Germinal center (tissue), 1 donor: ENCODE data around the gene PSMD7.
"Not testable (repeated sequence)": the region's sequence is repeated elsewhere in the genome, so short reads cannot be mapped to it uniquely, and the experiment has no call there.

Experiments
- DNase-seq: peaks from one replicate; pipeline ENCODE4 v3.0.0; 2012; ENCODE audit warnings: mixed read lengths, low spot score

Gene PSMD7

GRCh38 chr16:74297145-74297665, 591 bp downstream of the PSMD7 start:
- peak; percentile 31 for DNase-seq

- DNase-seq: no peak
These were observed 1.5 kb downstream of the PSMD7 start for GRCh38 chr16:74298104-74298503.

GRCh38 chr16:74302341-74302740, 5.7 kb downstream of the PSMD7 start:
- no peak for DNase-seq

DNA sequence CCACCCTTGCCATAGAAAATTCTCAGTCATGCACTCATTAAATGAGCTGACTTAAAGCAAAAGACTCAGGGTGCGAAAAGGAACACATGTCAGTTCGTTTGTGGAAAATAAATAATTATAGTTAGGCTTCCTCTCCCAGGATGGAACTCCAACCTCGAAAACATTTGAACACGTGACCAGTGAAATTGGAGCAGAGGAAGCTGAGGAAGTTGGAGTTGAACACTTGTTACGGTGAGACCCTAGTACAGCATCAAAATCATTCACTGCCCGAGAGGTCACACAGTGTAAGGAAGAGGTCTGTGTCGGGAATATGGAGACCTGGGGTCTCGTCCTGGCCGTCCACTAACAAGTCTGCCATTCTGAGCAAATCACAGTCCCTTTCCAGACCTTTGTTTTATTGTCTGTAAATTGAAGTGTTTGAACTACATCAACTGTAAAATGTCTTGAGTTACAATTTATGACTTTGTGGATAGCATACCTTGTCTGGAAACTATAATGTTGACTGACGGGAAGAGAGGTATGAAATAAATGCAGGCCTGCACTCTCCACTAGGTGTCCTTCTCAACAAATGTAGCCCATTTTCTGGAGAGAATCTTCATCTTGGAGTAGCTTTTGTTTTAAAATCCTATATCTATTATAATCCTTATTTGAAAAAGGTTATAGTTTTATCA, 7.7 kb downstream of the PSMD7 start:
- DNase-seq: no peak

- no peak for DNase-seq
These were observed 8.2 kb downstream of the PSMD7 start for GRCh38 chr16:74304835-74305176.

GRCh38 chr16:74305281-74305680, 8.7 kb downstream of the PSMD7 start:
- DNase-seq: no peak

GRCh38 chr16:74305978-74306784, 9.6 kb downstream of the PSMD7 start:
- DNase-seq: no peak

GRCh38 chr16:74307383-74307782, 10.8 kb downstream of the PSMD7 start:
- DNase-seq: no peak

GRCh38 chr16:74309789-74310781, 13.5 kb downstream of the PSMD7 start:
- peak; percentile 43 for DNase-seq

- DNase-seq: no peak
These were observed 18.4 kb downstream of the PSMD7 start for GRCh38 chr16:74315059-74315458.

DNA sequence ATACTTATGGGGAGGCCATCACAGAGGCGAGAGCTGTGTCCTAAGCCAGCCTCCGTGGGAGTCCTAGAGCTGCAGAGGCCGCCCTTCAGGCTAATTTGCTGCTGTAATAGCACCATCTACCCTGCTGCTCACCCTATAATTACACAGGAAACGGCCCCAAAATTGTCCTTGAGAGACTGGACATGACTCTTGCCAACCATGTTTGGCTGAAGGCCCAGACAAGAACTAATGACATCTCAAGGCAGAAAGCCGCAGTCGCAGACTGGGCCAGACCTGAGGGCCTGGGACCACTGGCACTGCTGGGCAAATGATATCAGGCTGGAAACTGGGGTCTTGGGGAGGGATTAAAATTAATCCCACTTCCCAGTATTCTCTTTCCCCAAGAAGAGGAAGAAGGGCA, 24.1 kb downstream of the PSMD7 start:
- DNase-seq: no peak

DNA sequence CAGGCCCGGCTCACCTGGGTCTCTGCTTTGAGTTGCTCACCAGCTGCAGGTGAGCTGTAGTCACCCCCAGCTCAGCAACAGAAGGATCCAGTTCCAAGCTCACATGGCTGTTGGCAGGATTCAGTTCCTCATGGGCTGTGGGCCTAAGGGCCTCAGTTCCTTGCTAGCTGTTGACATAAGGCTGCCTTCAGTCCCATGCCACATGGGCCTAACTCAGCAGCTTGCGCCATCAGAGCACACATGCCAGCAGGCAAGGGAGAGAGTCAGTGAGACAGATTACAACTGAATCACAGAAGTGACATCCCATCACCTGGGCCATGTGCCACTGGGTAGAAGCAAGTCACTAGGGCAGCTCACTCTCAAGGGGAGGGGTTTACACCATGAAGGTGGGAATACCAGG, 24.7 kb downstream of the PSMD7 start:
- no peak for DNase-seq

GRCh38 chr16:74322301-74322710, 25.7 kb downstream of the PSMD7 start:
- DNase-seq: no peak

GRCh38 chr16:74324777-74325176, 28.2 kb downstream of the PSMD7 start:
- not testable (repeated sequence) for DNase-seq

GRCh38 chr16:74325641-74326040, 29.0 kb downstream of the PSMD7 start:
- DNase-seq: no peak

DNA sequence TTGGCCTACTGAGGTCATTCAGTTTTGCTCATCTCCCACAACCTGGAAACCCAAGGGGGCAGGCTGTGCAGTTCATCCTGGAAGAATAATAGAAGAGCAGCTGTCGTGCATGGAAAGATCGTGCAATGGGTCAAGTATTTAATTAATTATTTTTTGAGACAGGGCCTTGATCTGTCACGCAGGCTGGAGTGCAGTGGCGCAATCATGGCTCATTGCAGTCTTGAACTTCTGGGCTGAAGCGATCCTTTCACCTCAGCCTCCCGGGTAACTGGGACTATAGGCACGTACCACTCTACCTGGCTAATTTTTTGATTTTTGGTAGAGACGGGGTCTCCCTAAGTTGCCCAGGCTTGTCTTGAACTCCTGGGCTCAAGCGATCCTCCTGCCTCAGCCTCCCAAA, 31.7 kb downstream of the PSMD7 start:
- not testable (repeated sequence) for DNase-seq

DNA sequence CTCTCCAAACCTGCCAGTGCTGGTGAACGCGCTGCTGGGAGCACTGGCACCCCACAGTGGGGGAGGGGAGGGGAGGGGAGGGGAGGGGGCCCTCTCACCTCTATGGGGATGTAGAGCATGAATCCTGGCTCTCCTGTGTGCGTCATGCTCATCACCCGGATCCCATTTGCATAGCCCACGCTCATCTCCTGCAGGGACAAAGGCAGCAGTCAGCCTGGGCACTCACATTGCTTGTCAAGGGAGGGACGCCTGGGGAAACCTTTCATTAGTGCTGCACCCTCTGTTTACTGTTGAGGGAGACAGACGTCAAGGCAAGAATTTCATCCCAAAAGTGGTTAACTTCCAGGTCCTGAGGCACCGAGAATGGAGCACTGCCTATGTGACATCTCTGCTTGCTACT, 35.9 kb downstream of the PSMD7 start:
- DNase-seq: not testable (repeated sequence)

GRCh38 chr16:74337506-74337905, 40.9 kb downstream of the PSMD7 start:
- not testable (repeated sequence) for DNase-seq

GRCh38 chr16:74339226-74339625, 42.6 kb downstream of the PSMD7 start:
- DNase-seq: not testable (repeated sequence)

DNA sequence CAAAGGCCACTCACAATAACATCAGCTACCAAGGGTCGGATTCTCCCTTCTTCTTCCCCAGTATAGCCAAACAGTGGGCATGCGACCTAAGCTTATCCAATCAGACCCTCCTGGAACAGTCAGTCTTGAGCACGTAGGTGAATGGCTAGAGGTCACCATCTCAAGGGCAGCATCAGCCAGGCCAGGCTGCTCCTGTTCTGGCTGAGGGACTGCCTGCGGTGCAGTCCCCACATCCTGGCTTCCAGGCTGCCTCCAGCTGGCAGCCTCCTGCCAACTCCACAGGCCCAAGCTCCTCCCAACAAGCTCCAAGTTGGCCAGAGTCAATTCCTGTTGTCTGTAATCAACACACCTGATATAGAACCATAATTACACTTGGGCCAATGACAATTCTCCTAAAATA, 56.4 kb downstream of the PSMD7 start:
- DNase-seq: not testable (repeated sequence)
